SKM-1 treated with dmso at 0.1 percent for 144 hours (cell line): ENCODE measurements around the gene AADACL3.
"Not testable (repeated sequence)": the region's sequence is repeated elsewhere in the genome, so short reads cannot be mapped to it uniquely, and the experiment has no call there.

Experiments used
- DNase-seq: peaks from one replicate; lab custom pipeline; 2025; ENCODE audit not compliant: unreplicated experiment; lab: John Stamatoyannopoulos, UW

AADACL3 gene

GRCh38 chr1:12714710-12715475 lies 1.0 kb upstream of the AADACL3 start:
- peak; percentile 3 for DNase-seq

- DNase-seq: no peak
These were observed 1.5 kb downstream of the AADACL3 start for GRCh38 chr1:12717301-12717838.

GRCh38 chr1:12722626-12723025 lies 6.7 kb downstream of the AADACL3 start:
- no peak for DNase-seq

- no peak for DNase-seq
These were observed 12.5 kb downstream of the AADACL3 start for GRCh38 chr1:12728391-12728790.

GRCh38 chr1:12730156-12730555 lies 14.2 kb downstream of the AADACL3 start:
- DNase-seq: no peak

- DNase-seq: not testable (repeated sequence)
These were observed 15.2 kb downstream of the AADACL3 start for GRCh38 chr1:12731084-12731483.

- DNase-seq: no peak
These were observed 18.7 kb downstream of the AADACL3 start for GRCh38 chr1:12734651-12735050.

GRCh38 chr1:12738934-12739333 lies 23.0 kb downstream of the AADACL3 start:
- DNase-seq: no peak

GRCh38 chr1:12739613-12740012 lies 23.7 kb downstream of the AADACL3 start:
- no peak for DNase-seq

- no peak for DNase-seq
These were observed 26.0 kb downstream of the AADACL3 start for GRCh38 chr1:12741946-12742345.

- no peak for DNase-seq
These were observed 29.4 kb downstream of the AADACL3 start for GRCh38 chr1:12745126-12745991.

- no peak for DNase-seq
These were observed 30.0 kb downstream of the AADACL3 start, which contains the start of gene CFAP107 for GRCh38 chr1:12745992-12746323. TSS of gene CFAP107 (plus strand) at chr1:12746200. CDS start at chr1:12746431, 231 bp downstream.

- no peak for DNase-seq
These were observed 33.0 kb downstream of the AADACL3 start for GRCh38 chr1:12748778-12749355.

- no peak for DNase-seq
These were observed 38.8 kb downstream of the AADACL3 start for GRCh38 chr1:12754738-12755137.

GRCh38 chr1:12756273-12756672 lies 40.4 kb downstream of the AADACL3 start:
- DNase-seq: no peak

GRCh38 chr1:12756768-12757413 lies 41.0 kb downstream of the AADACL3 start:
- no peak for DNase-seq

GRCh38 chr1:12757836-12758235 lies 41.9 kb downstream of the AADACL3 start:
- DNase-seq: no peak

GRCh38 chr1:12760256-12760795 lies 44.4 kb downstream of the AADACL3 start:
- DNase-seq: no peak

GRCh38 chr1:12761781-12762180 lies 45.9 kb downstream of the AADACL3 start:
- no peak for DNase-seq

GRCh38 chr1:12762766-12763165 lies 46.9 kb downstream of the AADACL3 start:
- DNase-seq: no peak

GRCh38 chr1:12763479-12763878 lies 47.6 kb downstream of the AADACL3 start:
- DNase-seq: no peak
